Naive B cell (primary cell): ENCODE data around the gene THRB. TPM values are rescaled to one million over a fixed set of nuclear protein-coding genes. Genes with fewer than 3 reads are reported as not detected.

Experiments used
- ATAC-seq, 2 donors: fragments of 150-1000 bp; cut with Tn5 transposase; 2 replicates each; pipeline ENCODE4 v1.10.0; 2021; ENCODE audit warnings: low read depth in 2 of 2, mild to moderate bottlenecking in 2 of 2, moderate library complexity in 2 of 2
- DNase-seq: peaks from one replicate; pipeline ENCODE4 v3.0.0; 2022
- H3K27ac Mint-ChIP-seq, 6 donors: one replicate each; pipeline ENCODE4 v1.8.0; 2020 to 2022; ENCODE audit warnings: mild to moderate bottlenecking in 6 of 6, mixed read lengths in 6 of 6, moderate library complexity in 5 of 6, inconsistent platforms in 2 of 6
- H3K27me3 Mint-ChIP-seq, 3 donors: one replicate each; pipeline ENCODE4 v1.8.0; 2021 to 2022; ENCODE audit warnings: mixed read lengths in 3 of 3, mild to moderate bottlenecking in 1 of 3
- H3K36me3 Mint-ChIP-seq, 2 donors: one replicate each; pipeline ENCODE4 v1.8.0; 2020 to 2022; ENCODE audit warnings: mixed read lengths in 2 of 2, inconsistent platforms in 1 of 2, mild to moderate bottlenecking in 1 of 2
- H3K4me1 Mint-ChIP-seq, 3 donors: one replicate each; pipeline ENCODE4 v1.8.0; 2020 to 2022; ENCODE audit warnings: mixed read lengths in 3 of 3, inconsistent platforms in 1 of 3, mild to moderate bottlenecking in 1 of 3, moderate library complexity in 1 of 3
- H3K4me3 Mint-ChIP-seq, 8 donors: one replicate each; pipeline ENCODE4 v1.8.0; 2020 to 2022; ENCODE audit warnings: mild to moderate bottlenecking in 8 of 8, mixed read lengths in 8 of 8, moderate library complexity in 8 of 8, inconsistent platforms in 2 of 8
- H3K9me3 Mint-ChIP-seq, 7 donors: one replicate each; pipeline ENCODE4 v1.8.0; 2020 to 2022; ENCODE audit warnings: mixed read lengths in 7 of 7, mild to moderate bottlenecking in 5 of 7, inconsistent platforms in 2 of 7, moderate library complexity in 1 of 7
- polyA plus RNA-seq, 6 donors: library from polyadenylated mRNA; unstranded; fragments of 300-500 nt; fragmentation: Illumina TruSeq; gene quantifications; one replicate each; pipeline ENCODE4 v1.2.3, GENCODE V29; 2021; ENCODE audit warnings: low read depth in 6 of 6

THRB gene
- polyA plus RNA-seq, 6 donors from 2014 or later: 0.38 to 5.1 (median 1.8) TPM

GRCh38 chr3:24139463-24140412, 354.9 kb downstream of the THRB start:
- Mint-ChIP-seq H3K9me3 (no peaks in the 10 kb centered on the region), H3K36me3 (peaks cover 0 to 14% of the 10 kb centered on the region in 2 donors)
- DNase-seq: no peak

GRCh38 chr3:24138876-24139256, 355.8 kb downstream of the THRB start:
- ATAC-seq (no peak), DNase-seq (no peak)
- Mint-ChIP-seq H3K27ac (no peak overlapping the region), H3K36me3 (peaks cover 0 to 19% of the 10 kb centered on the region in 2 donors), H3K4me1 (peaks cover 0 to 3% (median 0%) of the 10 kb centered on the region in 3 donors), H3K4me3 (peak overlapping the region in 1 of 8 donors; percentile 26), H3K9me3 (no peaks in the 10 kb centered on the region), H3K27me3 (no peaks in the 10 kb centered on the region)

More at GRCh38 chr3:24139463-24140412, 354.9 kb downstream of the THRB start:
- no peak for ATAC-seq
- Mint-ChIP-seq H3K27me3 (no peaks in the 10 kb centered on the region), H3K4me3 (no peak overlapping the region), H3K27ac (no peak overlapping the region), H3K4me1 (peaks cover 0 to 3% (median 0%) of the 10 kb centered on the region in 3 donors)

GRCh38 chr3:24137958-24138875, 356.4 kb downstream of the THRB start:
- peaks cover 0 to 3% (median 0%) of the 10 kb centered on the region in 3 donors for H3K4me1 Mint-ChIP-seq
- ATAC-seq (no peak), DNase-seq (no peak)
- H3K27ac Mint-ChIP-seq: no peak overlapping the region
- no peaks in the 10 kb centered on the region for H3K27me3 Mint-ChIP-seq
- no peaks in the 10 kb centered on the region for H3K9me3 Mint-ChIP-seq
- no peak overlapping the region for H3K4me3 Mint-ChIP-seq
- peaks cover 0 to 24% of the 10 kb centered on the region in 2 donors for H3K36me3 Mint-ChIP-seq

- peaks cover 0 to 3% (median 0%) of the 10 kb centered on the region in 3 donors for H3K4me1 Mint-ChIP-seq
- ATAC-seq (no peak), DNase-seq (no peak)
- H3K9me3 Mint-ChIP-seq: no peaks in the 10 kb centered on the region
- H3K4me3 Mint-ChIP-seq: no peak overlapping the region
- H3K27ac Mint-ChIP-seq: no peak overlapping the region
- peaks cover 0 to 23% of the 10 kb centered on the region in 2 donors for H3K36me3 Mint-ChIP-seq
- H3K27me3 Mint-ChIP-seq: no peaks in the 10 kb centered on the region
Measured at GRCh38 chr3:24137334-24137733, 357.3 kb downstream of the THRB start.

- ATAC-seq (no peak), DNase-seq (no peak)
- H3K9me3 Mint-ChIP-seq: peaks cover 0 to 2% (median 0%) of the 10 kb centered on the region in 7 donors
- no peaks in the 10 kb centered on the region for H3K27me3 Mint-ChIP-seq
- peaks cover under 1 to 27% of the 10 kb centered on the region in 2 donors for H3K36me3 Mint-ChIP-seq
- peaks cover 0 to 3% (median 0%) of the 10 kb centered on the region in 3 donors for H3K4me1 Mint-ChIP-seq
- H3K4me3 Mint-ChIP-seq: no peak overlapping the region
- H3K27ac Mint-ChIP-seq: no peak overlapping the region
Measured at GRCh38 chr3:24136624-24137310, 357.9 kb downstream of the THRB start.

- H3K36me3 Mint-ChIP-seq: peaks cover 8 to 36% of the 10 kb centered on the region in 2 donors
- H3K4me1 Mint-ChIP-seq: peaks cover 0 to 3% (median 0%) of the 10 kb centered on the region in 3 donors
- no peak overlapping the region for H3K4me3 Mint-ChIP-seq
- no peaks in the 10 kb centered on the region for H3K27me3 Mint-ChIP-seq
- no peak overlapping the region for H3K27ac Mint-ChIP-seq
- DNase-seq: no peak
- H3K9me3 Mint-ChIP-seq: peaks cover 0 to 8% (median 3%) of the 10 kb centered on the region in 7 donors
- ATAC-seq: no peak
Measured at GRCh38 chr3:24135280-24135679, 359.4 kb downstream of the THRB start.

GRCh38 chr3:24133942-24134341, 360.7 kb downstream of the THRB start:
- H3K4me3 Mint-ChIP-seq: no peak overlapping the region
- H3K36me3 Mint-ChIP-seq: peaks cover 8 to 43% of the 10 kb centered on the region in 2 donors
- H3K9me3 Mint-ChIP-seq: peaks cover 0 to 8% (median 3%) of the 10 kb centered on the region in 7 donors
- no peak for DNase-seq
- peak overlapping the region in 1 of 6 donors; percentile 34 for H3K27ac Mint-ChIP-seq
- H3K27me3 Mint-ChIP-seq: no peaks in the 10 kb centered on the region
- ATAC-seq: no peak
- peaks cover 0 to 3% (median 0%) of the 10 kb centered on the region in 3 donors for H3K4me1 Mint-ChIP-seq

- peaks cover 0 to 3% (median 0%) of the 10 kb centered on the region in 3 donors for H3K4me1 Mint-ChIP-seq
- H3K27me3 Mint-ChIP-seq: no peaks in the 10 kb centered on the region
- no peak overlapping the region for H3K27ac Mint-ChIP-seq
- H3K9me3 Mint-ChIP-seq: peaks cover 0 to 8% (median 3%) of the 10 kb centered on the region in 7 donors
- peaks cover 8 to 38% of the 10 kb centered on the region in 2 donors for H3K36me3 Mint-ChIP-seq
- no peak overlapping the region for H3K4me3 Mint-ChIP-seq
- ATAC-seq (no peak), DNase-seq (no peak)
Measured at GRCh38 chr3:24133436-24133835, 361.2 kb downstream of the THRB start.

GRCh38 chr3:24129549-24129948, 365.1 kb downstream of the THRB start:
- H3K9me3 Mint-ChIP-seq: peaks cover 0 to 8% (median 3%) of the 10 kb centered on the region in 7 donors
- H3K27ac Mint-ChIP-seq: no peak overlapping the region
- ATAC-seq (no peak), DNase-seq (no peak)
- H3K4me1 Mint-ChIP-seq: no peaks in the 10 kb centered on the region
- no peaks in the 10 kb centered on the region for H3K27me3 Mint-ChIP-seq
- peaks cover 15 to 47% of the 10 kb centered on the region in 2 donors for H3K36me3 Mint-ChIP-seq
- H3K4me3 Mint-ChIP-seq: no peak overlapping the region

GRCh38 chr3:24128199-24129005, 366.2 kb downstream of the THRB start:
- no peak for ATAC-seq

GRCh38 chr3:24123596-24123995, 371.1 kb downstream of the THRB start:
- peaks cover 7 to 14% of the 10 kb centered on the region in 2 donors for H3K36me3 Mint-ChIP-seq
- no peaks in the 10 kb centered on the region for H3K4me1 Mint-ChIP-seq
- H3K9me3 Mint-ChIP-seq: no peaks in the 10 kb centered on the region
- H3K27me3 Mint-ChIP-seq: no peaks in the 10 kb centered on the region
- no peak for ATAC-seq
- no peak overlapping the region for H3K27ac Mint-ChIP-seq
- DNase-seq: no peak
- H3K4me3 Mint-ChIP-seq: no peak overlapping the region

More at GRCh38 chr3:24128199-24129005, 366.2 kb downstream of the THRB start:
- peaks cover 0 to 8% (median 3%) of the 10 kb centered on the region in 7 donors for H3K9me3 Mint-ChIP-seq
- H3K4me1 Mint-ChIP-seq: no peaks in the 10 kb centered on the region
- H3K27me3 Mint-ChIP-seq: no peaks in the 10 kb centered on the region
- no peak for DNase-seq
- no peak overlapping the region for H3K4me3 Mint-ChIP-seq
- H3K36me3 Mint-ChIP-seq: peaks cover 15 to 44% of the 10 kb centered on the region in 2 donors
- H3K27ac Mint-ChIP-seq: no peak overlapping the region

- Mint-ChIP-seq H3K36me3 (peaks cover 0 to 5% of the 10 kb centered on the region in 2 donors), H3K4me3 (no peak overlapping the region), H3K27me3 (peaks cover 0 to 11% (median 0%) of the 10 kb centered on the region in 3 donors), H3K27ac (no peak overlapping the region), H3K9me3 (no peaks in the 10 kb centered on the region), H3K4me1 (no peaks in the 10 kb centered on the region)
- DNase-seq (no peak), ATAC-seq (no peak)
Measured at GRCh38 chr3:24120434-24120833, 374.2 kb downstream of the THRB start.
